ENCODE measurements around the gene ARR3.

Gene ARR3

DNA sequence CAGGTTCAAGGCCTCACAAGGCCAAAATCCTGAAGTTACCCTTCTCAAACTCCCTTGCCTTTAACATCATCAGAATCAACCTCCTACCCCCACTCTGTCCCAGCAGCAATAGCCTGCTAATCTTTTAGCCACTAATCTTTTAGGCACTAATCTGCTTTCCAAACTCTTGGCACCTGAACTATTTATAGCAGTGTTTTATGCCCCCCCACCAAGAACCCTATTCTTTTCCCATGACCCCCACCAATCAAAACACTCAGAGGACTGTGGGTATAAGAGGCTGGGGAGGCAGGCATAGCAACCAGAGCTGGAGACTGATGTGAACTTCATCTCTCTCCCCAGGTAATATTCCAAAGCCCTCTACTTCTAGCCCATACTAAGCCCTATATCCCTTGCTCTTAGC lies at the start of gene ARR3:
Gene ARR3 (plus strand): TSS at position 301 of the 400 bp plus-strand sequence. CDS start 1,052 bp downstream, outside the sequence.
- H3K27ac ChIP-seq: no peak within 1 kb of the TSS

DNA sequence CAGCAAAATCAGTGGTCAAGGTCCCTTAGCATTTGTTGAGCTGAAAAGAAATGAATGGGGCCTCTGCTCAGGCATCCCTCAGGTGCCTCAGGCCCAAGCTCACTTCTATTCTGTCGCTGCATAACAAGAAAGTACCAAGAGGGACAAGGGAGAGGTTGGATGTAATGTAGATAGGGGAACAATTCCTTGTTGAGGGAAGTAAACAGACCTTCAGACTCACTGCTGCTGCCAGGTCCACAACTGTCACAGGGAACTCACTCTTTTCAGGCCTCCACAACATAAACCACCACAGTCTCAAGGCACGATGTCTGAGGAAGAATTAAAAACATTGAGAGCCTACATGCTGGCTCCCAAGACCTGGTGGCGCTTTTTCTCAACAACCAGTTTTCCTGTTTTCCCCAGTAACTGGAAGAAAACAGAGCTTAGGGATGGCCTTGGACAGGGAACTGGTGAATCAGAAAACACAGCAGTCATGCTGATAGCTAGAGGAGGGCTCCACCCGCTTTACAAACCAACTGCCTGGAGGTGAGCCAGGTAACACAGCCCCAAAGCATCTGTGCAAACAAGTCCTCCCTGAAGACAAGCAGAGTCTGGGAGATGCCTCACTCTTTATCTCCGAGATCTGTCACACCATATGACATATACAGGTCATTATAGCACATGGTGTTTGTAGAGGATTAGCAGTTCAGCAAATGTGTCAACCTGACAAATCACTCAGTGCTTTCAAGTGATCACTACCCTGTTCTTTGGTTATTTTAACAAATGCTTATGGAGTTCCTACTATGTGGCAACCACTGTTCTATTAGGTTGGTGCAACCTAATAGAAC lies 48.0 kb upstream of the ARR3 start:
- peak overlapping the region; percentile 77 for H3K27ac ChIP-seq
- TF ChIP-seq ZFX (IDR thresholded peaks at IDR 0.05; ENCODE audit: borderline replicate concordance): no peak

More for the DNA sequence above, at the start of gene ARR3:
- TF ChIP-seq, protein P1, sequence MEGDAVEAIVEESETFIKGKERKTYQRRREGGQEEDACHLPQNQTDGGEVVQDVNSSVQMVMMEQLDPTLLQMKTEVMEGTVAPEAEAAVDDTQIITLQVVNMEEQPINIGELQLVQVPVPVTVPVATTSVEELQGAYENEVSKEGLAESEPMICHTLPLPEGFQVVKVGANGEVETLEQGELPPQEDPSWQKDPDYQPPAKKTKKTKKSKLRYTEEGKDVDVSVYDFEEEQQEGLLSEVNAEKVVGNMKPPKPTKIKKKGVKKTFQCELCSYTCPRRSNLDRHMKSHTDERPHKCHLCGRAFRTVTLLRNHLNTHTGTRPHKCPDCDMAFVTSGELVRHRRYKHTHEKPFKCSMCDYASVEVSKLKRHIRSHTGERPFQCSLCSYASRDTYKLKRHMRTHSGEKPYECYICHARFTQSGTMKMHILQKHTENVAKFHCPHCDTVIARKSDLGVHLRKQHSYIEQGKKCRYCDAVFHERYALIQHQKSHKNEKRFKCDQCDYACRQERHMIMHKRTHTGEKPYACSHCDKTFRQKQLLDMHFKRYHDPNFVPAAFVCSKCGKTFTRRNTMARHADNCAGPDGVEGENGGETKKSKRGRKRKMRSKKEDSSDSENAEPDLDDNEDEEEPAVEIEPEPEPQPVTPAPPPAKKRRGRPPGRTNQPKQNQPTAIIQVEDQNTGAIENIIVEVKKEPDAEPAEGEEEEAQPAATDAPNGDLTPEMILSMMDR (IDR thresholded peaks at IDR 0.05): no peak
- TF ChIP-seq ZFX (IDR thresholded peaks at IDR 0.05; ENCODE audit: borderline replicate concordance): no peak

DNA sequence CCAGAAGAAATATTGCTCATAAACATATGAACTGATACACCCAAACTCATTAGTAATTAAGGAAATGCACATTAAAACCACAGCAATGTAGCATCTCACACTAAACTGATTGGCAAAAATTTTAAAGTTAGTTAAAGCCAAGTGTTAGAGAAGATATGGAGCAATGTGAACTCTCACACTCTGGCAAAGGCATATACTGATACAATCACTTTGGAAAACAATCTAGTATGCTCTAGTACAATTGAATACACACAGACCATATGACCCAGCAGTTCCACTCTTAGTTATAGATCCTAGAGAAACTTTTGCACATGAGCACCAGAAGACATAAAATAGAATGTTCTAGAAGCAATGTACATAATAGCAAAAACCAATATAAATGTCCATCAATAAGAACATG lies 42.1 kb upstream of the ARR3 start:
- no peak overlapping the region for H3K27ac ChIP-seq
- TF ChIP-seq, protein P1 (IDR thresholded peaks at IDR 0.05): no peak
- no peak for TF ChIP-seq ZFX (IDR thresholded peaks at IDR 0.05; ENCODE audit: borderline replicate concordance)

DNA sequence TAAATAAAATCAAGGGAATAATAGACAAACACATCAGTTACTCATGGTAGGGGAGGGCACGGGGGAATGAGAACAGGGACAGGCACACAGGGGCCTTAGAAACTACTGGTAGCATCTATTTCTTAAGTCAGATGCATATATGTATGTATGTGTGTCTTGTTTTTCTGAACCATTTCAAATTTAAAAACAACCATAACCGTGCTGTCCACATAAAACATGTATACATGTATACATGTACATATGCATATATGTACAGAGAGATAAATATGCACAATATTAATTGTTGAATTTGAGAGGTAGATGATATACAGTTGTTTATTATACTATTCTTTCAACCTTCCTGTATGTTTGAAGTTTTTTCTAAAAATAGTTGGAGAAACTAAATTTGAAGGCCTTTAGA lies 41.4 kb upstream of the ARR3 start:
- no peak overlapping the region for H3K27ac ChIP-seq
- no peak for TF ChIP-seq ZFX (IDR thresholded peaks at IDR 0.05; ENCODE audit: borderline replicate concordance)
- TF ChIP-seq, protein P1 (IDR thresholded peaks at IDR 0.05): no peak

DNA sequence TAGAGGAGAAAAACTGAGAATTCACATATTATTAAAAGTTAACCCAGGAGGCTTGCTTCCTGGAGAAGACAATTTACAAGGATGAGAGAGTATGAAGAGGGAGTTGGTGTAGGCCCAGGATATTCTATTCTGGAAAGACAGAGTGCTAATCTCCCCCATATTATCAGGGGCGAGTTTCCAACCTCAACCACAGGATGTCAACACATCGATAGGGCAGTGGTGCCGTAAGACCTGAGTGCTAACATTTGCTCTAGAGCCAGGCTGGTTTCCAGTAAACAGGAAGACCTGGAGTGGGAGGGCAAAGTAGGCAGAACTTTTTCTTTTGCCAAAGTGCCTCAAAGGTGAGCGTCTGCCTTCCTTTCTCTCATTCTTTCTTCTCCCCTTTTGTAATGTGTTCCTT lies 36.5 kb upstream of the ARR3 start:
- TF ChIP-seq ZFX (IDR thresholded peaks at IDR 0.05; ENCODE audit: borderline replicate concordance): no peak
- TF ChIP-seq, protein P1 (IDR thresholded peaks at IDR 0.05): no peak
- H3K27ac ChIP-seq: no peak overlapping the region

DNA sequence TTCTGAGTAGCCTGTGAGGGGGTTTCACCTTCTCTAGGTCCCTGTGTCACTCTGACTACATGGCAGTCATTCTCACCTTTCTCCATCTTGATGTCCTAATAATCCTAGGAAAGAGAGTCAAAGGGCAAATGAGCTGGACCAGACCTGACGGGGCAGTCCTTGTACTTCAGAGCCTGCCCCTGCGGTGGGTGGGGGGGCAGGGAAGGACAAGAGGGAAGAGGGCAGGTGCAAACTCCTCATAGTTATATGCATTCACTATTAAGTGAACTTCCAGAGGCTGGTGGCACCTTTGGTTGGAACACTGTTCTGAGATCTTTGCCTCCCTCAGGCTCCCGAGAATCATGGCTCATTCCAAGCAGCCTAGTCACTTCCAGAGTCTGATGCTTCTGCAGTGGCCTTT lies 33.8 kb upstream of the ARR3 start, which contains the start of gene AWAT1:
Gene AWAT1 (plus strand): TSS at position 301 of the 400 bp plus-strand sequence. CDS start 41 bp downstream, at position 342.
- H3K27ac ChIP-seq: no peak within 1 kb of the TSS
- TF ChIP-seq ZFX (IDR thresholded peaks at IDR 0.05; ENCODE audit: borderline replicate concordance): no peak
- TF ChIP-seq, protein P1 (IDR thresholded peaks at IDR 0.05): no peak

DNA sequence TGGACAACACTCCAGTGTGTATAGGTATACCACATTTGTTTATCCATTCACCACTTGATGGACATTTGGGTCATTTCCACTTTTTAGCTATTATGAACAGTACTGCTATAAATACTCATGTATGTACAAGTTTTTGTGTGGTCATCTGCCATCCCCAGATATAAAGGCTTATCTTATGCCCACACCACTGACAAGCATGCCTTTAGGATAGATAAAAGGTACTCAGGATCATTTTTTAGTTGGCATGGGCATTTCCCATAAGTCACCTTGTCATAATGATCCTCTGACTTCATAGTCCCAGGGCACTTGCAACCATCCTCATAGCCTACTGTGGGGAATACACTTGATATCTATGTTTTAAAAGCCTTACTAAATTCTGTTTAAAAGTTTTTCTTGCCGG lies 27.4 kb upstream of the ARR3 start:
- no peak overlapping the region for H3K27ac ChIP-seq
- no peak for TF ChIP-seq ZFX (IDR thresholded peaks at IDR 0.05; ENCODE audit: borderline replicate concordance)
- TF ChIP-seq, protein P1 (IDR thresholded peaks at IDR 0.05): no peak

Measured in 22Rv1 (cell line).